GM23338 (cell line): ENCODE measurements around the gene CD34. TPM values are rescaled to one million over a fixed set of nuclear protein-coding genes. Genes with fewer than 3 reads are reported as not detected.

Experiments
- ATAC-seq: fragments of 200-7000 bp; cut with Tn5 transposase; 3 replicates; pipeline ENCODE4 v1.9.1; 2020
- DNase-seq: peaks from one replicate; pipeline ENCODE4 v3.0.0-alpha.2; 2015; ENCODE audit warnings: low spot score
- H2AFZ ChIP-seq: fragments of 200-600 bp; sonication (generic); 2 replicates; pipeline ENCODE4 v1.8.0; 2016; ENCODE audit warnings: antibody characterized with exemption, mild to moderate bottlenecking, moderate library complexity
- H3F3A ChIP-seq: fragments of 200-600 bp; sonication (generic); replicated peaks from 2 replicates; pipeline ENCODE4 v1.8.0; 2017; ENCODE audit warnings: antibody characterized with exemption, mixed run types, low read depth
- H3K27ac ChIP-seq: fragments of 200-600 bp; sonication (generic); 2 replicates; pipeline ENCODE4 v1.6.1; 2016; ENCODE audit warnings: low read depth
- H3K27me3 ChIP-seq: fragments of 200-600 bp; sonication (generic); 2 replicates; pipeline ENCODE4 v1.8.0; 2016; ENCODE audit warnings: mild to moderate bottlenecking, mixed run types, moderate library complexity; ENCODE audit not compliant: insufficient read depth
- H3K36me3 ChIP-seq: fragments of 200-600 bp; sonication (generic); 2 replicates; pipeline ENCODE4 v1.8.0; 2016; ENCODE audit warnings: mild to moderate bottlenecking; ENCODE audit not compliant: insufficient read depth
- H3K4me1 ChIP-seq: fragments of 200-600 bp; sonication (generic); 2 replicates; pipeline ENCODE4 v1.8.0; 2016; ENCODE audit warnings: mild to moderate bottlenecking, moderate library complexity; ENCODE audit not compliant: insufficient read depth
- H3K4me2 ChIP-seq: fragments of 200-600 bp; sonication (generic); 2 replicates; pipeline ENCODE4 v1.7.1; 2017; ENCODE audit warnings: mixed run types
- H3K4me3 ChIP-seq: fragments of 200-600 bp; sonication (generic); 2 replicates; pipeline ENCODE4 v1.6.1; 2016; ENCODE audit warnings: mixed run types
- H3K79me2 ChIP-seq: fragments of 200-600 bp; sonication (generic); replicated peaks from 2 replicates; pipeline ENCODE4 v1.8.0; 2017; ENCODE audit warnings: mild to moderate bottlenecking; ENCODE audit not compliant: insufficient read depth
- H3K9me2 ChIP-seq: fragments of 200-600 bp; sonication (generic); 2 replicates; pipeline ENCODE4 v1.8.0; 2017; ENCODE audit not compliant: insufficient read depth
- H4K20me1 ChIP-seq: fragments of 200-600 bp; sonication (generic); replicated peaks from 2 replicates; pipeline ENCODE4 v1.8.0; 2017; ENCODE audit warnings: mild to moderate bottlenecking; ENCODE audit not compliant: insufficient read depth
- H3K27ac Mint-ChIP-seq: 2 replicates; pipeline ENCODE4 v1.8.0; 2020; ENCODE audit warnings: inconsistent platforms, mild to moderate bottlenecking, moderate library complexity, mixed read lengths
- H3K27me3 Mint-ChIP-seq: 3 replicates; pipeline ENCODE4 v1.8.0; 2022; ENCODE audit warnings: low read depth, mild to moderate bottlenecking, moderate library complexity, mixed read lengths, inconsistent platforms; ENCODE audit not compliant: insufficient read depth, poor library complexity
- H3K36me3 Mint-ChIP-seq: 3 replicates; pipeline ENCODE4 v1.8.0; 2021; ENCODE audit warnings: low read depth, mild to moderate bottlenecking, inconsistent platforms, moderate library complexity, mixed read lengths
- H3K4me1 Mint-ChIP-seq: 3 replicates; pipeline ENCODE4 v1.8.0; 2020; ENCODE audit warnings: mild to moderate bottlenecking, inconsistent platforms, mixed read lengths
- H3K4me3 Mint-ChIP-seq: 3 replicates; pipeline ENCODE4 v1.8.0; 2021; ENCODE audit warnings: moderate library complexity, mild to moderate bottlenecking, inconsistent platforms, mixed read lengths
- H3K9me3 Mint-ChIP-seq: 3 replicates; pipeline ENCODE4 v1.8.0; 2020; ENCODE audit warnings: moderate library complexity, mild to moderate bottlenecking, inconsistent platforms, mixed read lengths
- CREB1 ChIP-seq: fragments of 250-450 bp; sonication (Bioruptor Pico); IDR thresholded peaks from 2 replicates; pipeline ENCODE4 v1.5.0; 2020; ENCODE audit warnings: low read depth, mild to moderate bottlenecking, moderate library complexity
- CTCF ChIP-seq, 2 experiments: fragments of 200-600 bp in 1 of 2; sonication (generic) in 1 of 2; conservative IDR thresholded peaks; 2 replicates each; pipeline versions ENCODE4 v1.5.1 to v1.6.1; 2016 to 2017; ENCODE audit warnings: antibody characterized with exemption in 2 of 2, low read depth in 2 of 2, mild to moderate bottlenecking in 2 of 2, moderate library complexity in 1 of 2
- ETS1 ChIP-seq: IDR thresholded peaks from 2 replicates; pipeline ENCODE4 v1.6.1; 2016; ENCODE audit warnings: antibody characterized with exemption
- EZH2 ChIP-seq: fragments of 200-600 bp; sonication (generic); IDR thresholded peaks from one replicate; pipeline ENCODE4 v1.8.0; 2017; ENCODE audit warnings: antibody characterized with exemption, mild to moderate bottlenecking, low read depth; ENCODE audit not compliant: unreplicated experiment
- EZH2phosphoT487 ChIP-seq: fragments of 200-600 bp; sonication (generic); IDR thresholded peaks from one replicate; pipeline ENCODE4 v1.8.1; 2018; ENCODE audit warnings: antibody characterized with exemption; ENCODE audit not compliant: unreplicated experiment
- JUNB ChIP-seq: IDR thresholded peaks from one replicate; pipeline ENCODE4 v1.6.1; 2016; ENCODE audit warnings: antibody characterized with exemption; ENCODE audit not compliant: unreplicated experiment
- NANOG ChIP-seq: IDR thresholded peaks from 2 replicates; pipeline ENCODE4 v1.6.1; 2016; ENCODE audit warnings: antibody characterized with exemption, borderline replicate concordance
- POLR2AphosphoS5 ChIP-seq: IDR thresholded peaks from 2 replicates; pipeline ENCODE4 v1.6.1; 2016; ENCODE audit warnings: antibody characterized with exemption, low read depth
- REST ChIP-seq: IDR thresholded peaks from one replicate; pipeline ENCODE4 v1.6.1; 2018; ENCODE audit warnings: antibody characterized with exemption; ENCODE audit not compliant: unreplicated experiment
- STAT1 ChIP-seq: IDR thresholded peaks from one replicate; pipeline ENCODE4 v1.6.1; 2016; ENCODE audit warnings: antibody characterized with exemption; ENCODE audit not compliant: unreplicated experiment
- ZNF114 ChIP-seq: fragments of 250-450 bp; sonication (Bioruptor Pico); IDR thresholded peaks from 2 replicates; pipeline ENCODE4 v1.5.0; 2020; ENCODE audit warnings: mild to moderate bottlenecking, moderate library complexity
- ZNF331 ChIP-seq: fragments of 250-450 bp; sonication (Bioruptor Pico); IDR thresholded peaks from 2 replicates; pipeline ENCODE4 v1.5.0; 2020; ENCODE audit warnings: low read depth, mild to moderate bottlenecking, moderate library complexity
- polyA plus RNA-seq: library from polyadenylated mRNA; unstranded; fragments of >200 nt; fragmentation: Nextera tagmentation; extraction: Ambion mirVana; gene quantifications from 2 replicates; pipeline ENCODE4 v1.2.1, GENCODE V29; 2016
- total RNA-seq: library from RNA; depleted of rRNA; stranded (reverse); fragments of >200 nt; shearing (Covaris generic); gene quantifications from 2 replicates; pipeline ENCODE4 v1.2.3, GENCODE V29; 2014
- TF ChIP-seq, protein P1 (sequence below): fragments of 250-450 bp; sonication (Bioruptor Pico); IDR thresholded peaks from 2 replicates; pipeline ENCODE4 v1.5.0; 2020; ENCODE audit warnings: mild to moderate bottlenecking, moderate library complexity

CD34 gene
- total and polyA plus RNA-seq, 2 experiments from 2014 or later = 0.07 to 0.18 TPM

DNA sequence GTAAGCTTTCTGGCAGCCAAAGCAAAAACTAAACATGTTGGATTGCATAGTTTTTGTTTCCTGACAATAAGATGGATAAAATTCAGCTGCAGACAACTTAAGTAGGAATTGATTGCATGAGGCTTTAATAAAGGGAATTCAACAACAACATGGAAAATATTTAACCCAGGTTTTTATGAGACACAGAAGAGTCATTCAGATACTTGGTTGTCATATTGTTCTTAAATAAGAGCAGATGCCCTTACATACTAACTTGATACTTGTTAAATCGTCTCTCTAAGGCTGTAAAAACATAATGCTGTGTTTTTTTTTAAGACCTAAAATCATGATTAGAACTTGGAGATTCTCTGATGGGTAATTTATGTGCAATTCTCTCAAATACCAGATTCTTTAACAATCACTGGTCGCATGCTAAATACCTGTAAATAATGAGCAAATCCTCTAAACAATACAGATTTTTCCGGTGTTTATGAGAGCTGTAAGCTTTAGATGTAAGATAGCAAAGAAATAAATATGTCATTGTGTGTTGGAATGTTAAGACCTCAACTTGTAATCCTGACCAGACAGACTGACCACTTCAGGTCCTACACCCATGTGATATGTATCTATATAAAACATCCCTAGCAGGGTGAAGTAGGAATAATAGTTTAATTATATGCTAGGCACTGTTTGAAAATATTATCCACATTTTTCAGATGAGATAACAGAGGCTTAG, 37.8 kb upstream of the CD34 start:
- Histone ChIP-seq H3K79me2 (no peaks in the 10 kb centered on the region), H2AFZ (no peak overlapping the region), H3K4me2 (no peak overlapping the region), H3K9me2 (no peaks in the 10 kb centered on the region), H3K4me1 (no peaks in the 10 kb centered on the region), H3F3A (no peaks in the 10 kb centered on the region), H3K27me3 (no peaks in the 10 kb centered on the region), H3K36me3 (no peaks in the 10 kb centered on the region), H4K20me1 (no peaks in the 10 kb centered on the region), H3K27ac (no peak overlapping the region), H3K4me3 (no peak overlapping the region)
- no peak for ATAC-seq
- Mint-ChIP-seq H3K27ac (no peak overlapping the region), H3K4me3 (no peak overlapping the region), H3K4me1 (peaks cover 7% of the 10 kb centered on the region; the same call in 2 of the 3 replicates), H3K9me3 (no peaks in the 10 kb centered on the region), H3K36me3 (no peaks in the 10 kb centered on the region), H3K27me3 (no peaks in the 10 kb centered on the region)
- no peak for DNase-seq
- TF ChIP-seq CREB1 (CRISPR knock-in tag) (no peak), ETS1 (no peak), EZH2 (no peak), NANOG (no peak), POLR2AphosphoS5 (no peak), REST (no peak), CTCF (conservative IDR thresholded peaks at IDR 0.05; ENCODE audit: low read depth in 2 of 2) (no peak), ZNF331 (CRISPR knock-in tag) (no peak), EZH2phosphoT487 (no peak), JUNB (no peak), STAT1 (no peak), ZNF114 (CRISPR knock-in tag) (no peak)
- TF ChIP-seq, protein P1, sequence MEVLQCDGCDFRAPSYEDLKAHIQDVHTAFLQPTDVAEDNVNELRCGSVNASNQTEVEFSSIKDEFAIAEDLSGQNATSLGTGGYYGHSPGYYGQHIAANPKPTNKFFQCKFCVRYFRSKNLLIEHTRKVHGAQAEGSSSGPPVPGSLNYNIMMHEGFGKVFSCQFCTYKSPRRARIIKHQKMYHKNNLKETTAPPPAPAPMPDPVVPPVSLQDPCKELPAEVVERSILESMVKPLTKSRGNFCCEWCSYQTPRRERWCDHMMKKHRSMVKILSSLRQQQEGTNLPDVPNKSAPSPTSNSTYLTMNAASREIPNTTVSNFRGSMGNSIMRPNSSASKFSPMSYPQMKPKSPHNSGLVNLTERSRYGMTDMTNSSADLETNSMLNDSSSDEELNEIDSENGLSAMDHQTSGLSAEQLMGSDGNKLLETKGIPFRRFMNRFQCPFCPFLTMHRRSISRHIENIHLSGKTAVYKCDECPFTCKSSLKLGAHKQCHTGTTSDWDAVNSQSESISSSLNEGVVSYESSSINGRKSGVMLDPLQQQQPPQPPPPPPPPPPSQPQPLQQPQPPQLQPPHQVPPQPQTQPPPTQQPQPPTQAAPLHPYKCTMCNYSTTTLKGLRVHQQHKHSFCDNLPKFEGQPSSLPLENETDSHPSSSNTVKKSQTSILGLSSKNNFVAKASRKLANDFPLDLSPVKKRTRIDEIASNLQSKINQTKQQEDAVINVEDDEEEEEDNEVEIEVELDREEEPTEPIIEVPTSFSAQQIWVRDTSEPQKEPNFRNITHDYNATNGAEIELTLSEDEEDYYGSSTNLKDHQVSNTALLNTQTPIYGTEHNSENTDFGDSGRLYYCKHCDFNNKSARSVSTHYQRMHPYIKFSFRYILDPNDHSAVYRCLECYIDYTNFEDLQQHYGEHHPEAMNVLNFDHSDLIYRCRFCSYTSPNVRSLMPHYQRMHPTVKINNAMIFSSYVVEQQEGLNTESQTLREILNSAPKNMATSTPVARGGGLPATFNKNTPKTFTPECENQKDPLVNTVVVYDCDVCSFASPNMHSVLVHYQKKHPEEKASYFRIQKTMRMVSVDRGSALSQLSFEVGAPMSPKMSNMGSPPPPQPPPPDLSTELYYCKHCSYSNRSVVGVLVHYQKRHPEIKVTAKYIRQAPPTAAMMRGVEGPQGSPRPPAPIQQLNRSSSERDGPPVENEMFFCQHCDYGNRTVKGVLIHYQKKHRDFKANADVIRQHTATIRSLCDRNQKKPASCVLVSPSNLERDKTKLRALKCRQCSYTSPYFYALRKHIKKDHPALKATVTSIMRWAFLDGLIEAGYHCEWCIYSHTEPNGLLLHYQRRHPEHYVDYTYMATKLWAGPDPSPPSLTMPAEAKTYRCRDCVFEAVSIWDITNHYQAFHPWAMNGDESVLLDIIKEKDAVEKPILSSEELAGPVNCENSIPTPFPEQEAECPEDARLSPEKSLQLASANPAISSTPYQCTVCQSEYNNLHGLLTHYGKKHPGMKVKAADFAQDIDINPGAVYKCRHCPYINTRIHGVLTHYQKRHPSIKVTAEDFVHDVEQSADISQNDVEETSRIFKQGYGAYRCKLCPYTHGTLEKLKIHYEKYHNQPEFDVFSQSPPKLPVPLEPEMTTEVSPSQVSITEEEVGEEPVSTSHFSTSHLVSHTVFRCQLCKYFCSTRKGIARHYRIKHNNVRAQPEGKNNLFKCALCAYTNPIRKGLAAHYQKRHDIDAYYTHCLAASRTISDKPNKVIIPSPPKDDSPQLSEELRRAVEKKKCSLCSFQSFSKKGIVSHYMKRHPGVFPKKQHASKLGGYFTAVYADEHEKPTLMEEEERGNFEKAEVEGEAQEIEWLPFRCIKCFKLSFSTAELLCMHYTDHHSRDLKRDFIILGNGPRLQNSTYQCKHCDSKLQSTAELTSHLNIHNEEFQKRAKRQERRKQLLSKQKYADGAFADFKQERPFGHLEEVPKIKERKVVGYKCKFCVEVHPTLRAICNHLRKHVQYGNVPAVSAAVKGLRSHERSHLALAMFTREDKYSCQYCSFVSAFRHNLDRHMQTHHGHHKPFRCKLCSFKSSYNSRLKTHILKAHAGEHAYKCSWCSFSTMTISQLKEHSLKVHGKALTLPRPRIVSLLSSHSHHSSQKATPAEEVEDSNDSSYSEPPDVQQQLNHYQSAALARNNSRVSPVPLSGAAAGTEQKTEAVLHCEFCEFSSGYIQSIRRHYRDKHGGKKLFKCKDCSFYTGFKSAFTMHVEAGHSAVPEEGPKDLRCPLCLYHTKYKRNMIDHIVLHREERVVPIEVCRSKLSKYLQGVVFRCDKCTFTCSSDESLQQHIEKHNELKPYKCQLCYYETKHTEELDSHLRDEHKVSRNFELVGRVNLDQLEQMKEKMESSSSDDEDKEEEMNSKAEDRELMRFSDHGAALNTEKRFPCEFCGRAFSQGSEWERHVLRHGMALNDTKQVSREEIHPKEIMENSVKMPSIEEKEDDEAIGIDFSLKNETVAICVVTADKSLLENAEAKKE (CRISPR knock-in tag) = no peak
